HG03095 (cell line): ENCODE results near the gene CNTN4.
"Not testable (repeated sequence)": the region's sequence is repeated elsewhere in the genome, so short reads cannot be mapped to it uniquely, and the experiment has no call there.

Experiments used
- ATAC-seq: cut with Tn5 transposase; IDR thresholded peaks from one replicate; pipeline ENCODE4 v1.9.1; 2021; ENCODE audit warnings: moderate library complexity; ENCODE audit not compliant: unreplicated experiment

CNTN4 gene

GRCh38 chr3:2098398-2099027, at the start of gene CNTN4:
TSS of gene CNTN4 (plus strand) at chr3:2098866.
- no peak for ATAC-seq

GRCh38 chr3:2061360-2061759, 37.3 kb upstream of the CNTN4 start:
- ATAC-seq = no peak

DNA sequence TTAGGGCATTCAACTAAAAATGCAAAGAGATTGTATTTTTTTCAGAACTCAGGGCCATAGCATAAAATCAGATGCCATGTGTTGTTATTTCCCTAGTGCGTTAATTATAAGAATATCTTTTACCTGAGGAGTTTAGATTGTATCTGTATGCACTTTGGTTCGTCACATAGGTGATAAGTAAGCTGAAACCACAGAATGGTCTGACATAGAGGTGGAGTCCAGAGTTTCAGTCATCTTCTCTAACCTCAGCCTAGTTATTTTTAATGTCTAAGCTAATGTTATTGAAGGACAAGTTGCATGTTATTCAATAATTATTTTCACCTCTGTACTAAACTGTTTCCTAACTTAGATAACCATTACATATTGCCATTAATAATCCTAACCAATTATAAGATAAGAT, 27.1 kb upstream of the CNTN4 start:
- ATAC-seq = no peak

DNA sequence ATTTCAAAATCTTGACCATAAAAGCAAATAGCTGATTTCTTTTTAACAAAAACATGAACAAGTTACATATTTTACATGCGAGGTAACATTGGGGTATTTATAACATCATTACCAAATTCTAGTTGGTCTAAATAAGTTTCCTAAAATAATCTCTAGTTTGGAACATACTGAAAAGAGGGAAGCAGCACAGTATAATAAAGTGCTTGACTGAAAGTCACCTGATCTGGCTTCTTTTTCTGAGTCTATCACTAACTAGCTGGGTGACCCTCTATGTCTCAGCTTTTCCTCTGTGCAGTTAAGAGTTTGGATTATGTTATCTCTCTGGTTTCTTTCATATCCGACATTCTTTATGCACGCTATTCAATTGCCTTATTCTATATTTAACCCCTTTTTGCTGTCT, 19.8 kb upstream of the CNTN4 start:
- no peak for ATAC-seq

DNA sequence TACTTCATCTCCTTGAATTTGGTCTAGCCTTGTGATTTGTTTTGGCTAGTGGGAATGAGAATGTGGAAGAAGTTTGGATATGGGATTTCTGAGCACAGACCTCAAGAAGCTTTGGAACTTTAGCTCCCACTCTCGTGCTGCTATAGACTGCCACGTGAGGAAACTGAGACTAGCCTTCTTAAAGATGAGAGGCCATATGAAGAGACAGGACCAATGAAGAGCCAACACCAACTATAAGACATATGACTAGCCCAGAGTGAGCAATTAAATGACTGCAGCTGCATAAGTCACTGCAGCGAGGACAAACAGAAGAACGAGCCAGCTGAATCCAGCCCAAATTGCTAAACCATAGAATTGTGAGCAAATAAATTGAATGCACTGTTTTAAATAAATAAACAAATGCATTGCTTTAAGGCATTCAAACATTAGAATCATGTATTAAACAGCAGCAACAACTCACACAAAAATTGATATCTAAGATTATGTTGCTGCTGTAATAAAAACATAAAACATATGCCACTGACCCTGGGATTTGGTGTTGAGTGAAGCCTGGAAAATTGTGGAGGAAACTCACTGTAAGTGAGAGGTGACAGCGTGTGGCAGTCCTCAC, 15.7 kb upstream of the CNTN4 start:
- no peak for ATAC-seq

DNA sequence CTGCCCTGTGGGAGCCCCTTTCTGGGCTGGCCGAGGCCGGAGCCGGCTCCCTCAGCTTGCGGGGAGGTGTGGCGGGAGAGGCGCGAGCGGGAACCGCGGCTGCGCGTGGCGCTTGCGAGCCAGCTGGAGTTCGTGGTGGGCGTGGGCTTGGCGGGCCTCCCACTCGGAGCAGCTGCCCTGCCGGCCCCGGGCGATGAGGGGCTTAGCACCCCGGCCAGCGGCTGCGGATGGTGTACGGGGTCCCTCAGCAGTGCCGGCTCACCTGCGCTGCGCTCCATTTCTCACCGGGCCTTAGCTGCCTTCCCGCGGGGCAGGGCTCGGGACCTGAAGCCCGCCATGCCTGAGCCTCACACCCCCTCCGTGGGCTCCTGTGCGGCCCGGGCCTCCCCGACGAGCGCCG, 15.1 kb upstream of the CNTN4 start:
- ATAC-seq = not testable (repeated sequence)

DNA sequence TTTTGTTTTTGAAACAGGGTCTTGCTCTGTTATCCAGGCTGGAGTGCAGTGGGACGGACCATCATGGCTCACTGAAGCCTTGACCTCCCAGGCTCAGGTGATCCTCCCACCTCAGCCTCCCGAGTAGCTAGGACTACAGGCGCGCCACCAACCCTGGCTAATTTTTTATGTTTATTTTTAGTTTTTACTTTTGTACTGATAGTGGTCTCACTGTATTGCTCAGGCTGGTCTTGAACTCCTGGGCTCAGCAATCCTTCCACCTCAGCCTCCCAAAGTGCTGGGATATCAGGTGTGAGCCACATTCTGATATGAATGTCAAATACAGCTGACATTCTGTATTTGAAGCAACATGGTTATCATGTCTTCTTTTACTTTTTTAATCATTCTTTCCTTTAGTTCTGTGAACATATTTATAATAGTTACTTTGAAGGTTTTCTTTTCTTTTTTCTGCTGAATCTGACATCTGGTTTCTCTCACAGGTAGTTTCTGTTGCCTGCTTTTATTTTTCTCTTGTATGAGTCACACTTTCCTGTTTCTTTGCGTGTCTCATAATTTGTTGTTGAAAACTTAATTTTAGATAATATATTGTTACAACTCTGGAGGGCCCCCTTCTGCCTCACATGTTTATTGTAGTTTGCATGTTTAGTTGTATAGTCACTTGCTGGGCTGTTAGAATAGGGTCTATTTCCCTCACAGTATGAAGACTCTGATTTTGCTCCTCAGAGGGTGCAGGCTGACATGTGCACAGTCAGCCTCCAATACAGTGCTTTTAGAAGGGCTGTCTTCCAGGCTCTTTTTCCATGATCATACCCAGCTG, 8.4 kb upstream of the CNTN4 start:
- no peak for ATAC-seq

GRCh38 chr3:2092758-2093157, 5.9 kb upstream of the CNTN4 start:
- no peak for ATAC-seq

DNA sequence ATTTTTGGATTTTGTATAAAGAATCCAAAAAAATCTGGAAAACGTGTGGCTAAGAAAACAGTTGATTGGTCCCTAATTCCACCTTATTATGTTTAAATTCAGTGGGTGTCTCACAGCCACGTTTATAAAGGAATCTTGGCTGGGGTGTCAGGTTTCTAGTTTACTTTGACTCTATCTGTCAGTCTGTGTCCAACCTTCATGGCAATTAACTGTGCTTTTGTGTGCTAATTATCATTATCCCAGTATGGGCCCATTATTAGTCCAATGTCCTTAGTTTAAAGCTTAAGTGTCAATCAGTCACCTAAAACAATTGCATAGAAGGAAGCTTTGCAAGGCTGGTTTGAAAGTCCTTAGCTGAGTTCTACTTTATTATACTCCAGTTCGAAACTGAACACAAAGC, 3.7 kb upstream of the CNTN4 start:
- ATAC-seq = no peak

GRCh38 chr3:2096216-2096615, 2.5 kb upstream of the CNTN4 start:
- ATAC-seq = no peak

GRCh38 chr3:2097641-2098191, 950 bp upstream of the CNTN4 start:
- ATAC-seq = no peak

- ATAC-seq = no peak
These were observed 484 bp downstream of the CNTN4 start for GRCh38 chr3:2099028-2099671.

- ATAC-seq = no peak
These were observed 1.1 kb downstream of the CNTN4 start for GRCh38 chr3:2099779-2100191.

DNA sequence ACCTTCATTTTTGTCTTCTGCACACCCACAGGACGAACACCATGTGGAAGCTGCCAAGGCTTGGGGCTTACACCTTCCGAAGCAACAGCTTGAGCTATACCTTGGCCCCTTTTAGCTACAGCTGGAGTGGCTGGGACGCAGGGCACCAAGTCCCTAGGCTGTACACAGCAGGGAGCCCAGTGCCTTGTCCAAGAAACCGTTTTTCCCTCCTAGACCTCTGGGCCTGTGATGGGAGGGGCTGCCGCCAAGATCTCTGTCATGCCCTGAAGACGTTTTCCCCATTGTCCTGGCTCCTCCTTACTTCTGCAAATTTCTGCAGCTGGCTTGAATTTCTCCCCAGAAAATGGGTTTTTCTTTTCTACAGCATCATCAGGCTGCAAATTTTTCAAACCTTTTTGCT, 7.8 kb downstream of the CNTN4 start:
- ATAC-seq = no peak

DNA sequence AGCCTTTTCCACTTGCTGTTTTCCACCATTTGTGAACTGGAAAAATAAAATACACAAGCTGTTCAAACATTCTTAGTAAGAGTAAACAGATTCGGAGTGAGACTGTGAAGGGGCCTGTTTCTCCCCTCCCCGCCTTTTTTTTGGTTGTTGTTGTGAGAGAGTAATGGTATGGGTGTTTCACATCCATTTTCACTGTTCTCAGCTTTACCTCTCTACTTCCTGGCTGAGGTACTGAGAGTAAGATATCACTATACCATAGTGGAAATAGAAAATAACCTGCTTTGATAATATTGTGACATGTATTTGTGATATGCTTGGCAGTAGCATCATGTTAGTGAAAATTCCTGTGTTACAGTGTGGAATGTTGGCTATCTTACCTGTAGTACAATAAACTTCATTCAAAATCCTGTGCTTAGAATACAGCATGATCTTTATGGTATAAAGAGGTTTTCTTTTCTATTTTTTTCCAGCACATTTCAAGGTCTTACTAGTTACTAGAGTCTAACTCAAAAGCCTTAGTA, 12.0 kb downstream of the CNTN4 start:
- no peak for ATAC-seq

- no peak for ATAC-seq
These were observed 16.1 kb downstream of the CNTN4 start for GRCh38 chr3:2114617-2115275.

- ATAC-seq = no peak
These were observed 32.1 kb downstream of the CNTN4 start for GRCh38 chr3:2130726-2131125.

GRCh38 chr3:2133146-2133545, 34.5 kb downstream of the CNTN4 start:
- ATAC-seq = no peak

- no peak for ATAC-seq
These were observed 39.0 kb downstream of the CNTN4 start for GRCh38 chr3:2137651-2138050.

GRCh38 chr3:2141482-2141881, 42.8 kb downstream of the CNTN4 start:
- ATAC-seq = no peak
